Aorta (tissue), 5 donors: Measurements from ENCODE around the gene METTL16. TPM values are rescaled to one million over a fixed set of nuclear protein-coding genes. Genes with fewer than 3 reads are reported as not detected.

Source experiments
- ATAC-seq: fragments of 200-7000 bp; cut with Tn5 transposase; one replicate; pipeline ENCODE4 v1.9.1; 2022; ENCODE audit warnings: moderate library complexity; ENCODE audit not compliant: low FRiP score
- DNase-seq, 2 donors: peaks; one replicate each; pipeline ENCODE4 v3.0.0-alpha.2; 2020
- H3K27ac ChIP-seq, 2 donors: one replicate each; pipeline ENCODE4 v1.5.1; 2013; ENCODE audit warnings: low read length in 2 of 2, mild to moderate bottlenecking in 2 of 2, moderate library complexity in 2 of 2, control low read depth in 1 of 2, inconsistent platforms in 1 of 2, low read depth in 1 of 2
- H3K27me3 ChIP-seq, 2 donors: one replicate each; pipeline ENCODE4 v1.6.1; 2013; ENCODE audit warnings: control low read depth in 1 of 2, low read length in 1 of 2, mild to moderate bottlenecking in 1 of 2, moderate library complexity in 1 of 2; ENCODE audit not compliant: insufficient read depth in 2 of 2, control insufficient read depth in 1 of 2
- H3K36me3 ChIP-seq, 2 donors: one replicate each; pipeline ENCODE4 v1.6.1; 2013; ENCODE audit warnings: control low read depth in 1 of 2, low read length in 1 of 2, mild to moderate bottlenecking in 1 of 2; ENCODE audit not compliant: insufficient read depth in 2 of 2, control insufficient read depth in 1 of 2
- H3K4me1 ChIP-seq, 2 donors: one replicate each; pipeline ENCODE4 v1.6.1; 2013; ENCODE audit warnings: low read length in 2 of 2, control low read depth in 1 of 2, mild to moderate bottlenecking in 1 of 2, moderate library complexity in 1 of 2; ENCODE audit not compliant: insufficient read depth in 2 of 2, control insufficient read depth in 1 of 2
- H3K4me3 ChIP-seq, 2 donors: one replicate each; pipeline ENCODE4 v1.5.1; 2013; ENCODE audit warnings: low read length in 2 of 2, control low read depth in 1 of 2, mild to moderate bottlenecking in 1 of 2
- H3K9me3 ChIP-seq: one replicate; pipeline ENCODE4 v1.6.1; 2013; ENCODE audit warnings: mild to moderate bottlenecking, low read length; ENCODE audit not compliant: control insufficient read depth
- WGBS, 2 donors: extraction: QIAGEN DNeasy Blood & Tissue Kit; methylation state at CpG; one replicate each; pipeline ENCODE4 v1.1.7; 2013; 5-methylcytosine and 5-hydroxymethylcytosine counted together
- intact Hi-C, 2 donors: fragments of 100-400 bp; cut with DNase I; formaldehyde crosslinking; loops; one replicate each; pipeline versions ENCODE4 v1.14.2 to v1.15.0; 2022
- polyA plus RNA-seq, 2 donors: library from polyadenylated mRNA; stranded (reverse); fragments of 200-250 nt; gene quantifications; one replicate each; pipeline ENCODE4 v1.2.3, GENCODE V29; 2013
- total RNA-seq, 2 donors: library from RNA; stranded (reverse); fragmentation: NEBNext Ultra II Directional; extraction: Animal tissue kit (Norgen Biotek cat#: 25700); gene quantifications; one replicate each; pipeline ENCODE4 v1.2.1, GENCODE V29; 2021
- donor health status: healthy with polysubstance abuse.
- donor health status: Bipolar disorder and iron deficiency.
- donor health status: DM: no; HTN: no; CAD: no.
- donor health status: DM: no; HTN: no; CAD: no.
- donor health status: DM: yes; HTN: yes; CAD: no.

The METTL16 gene
- total and polyA plus RNA-seq, 4 donors, result 14.3 to 33.3 (median 21.9) TPM

DNA sequence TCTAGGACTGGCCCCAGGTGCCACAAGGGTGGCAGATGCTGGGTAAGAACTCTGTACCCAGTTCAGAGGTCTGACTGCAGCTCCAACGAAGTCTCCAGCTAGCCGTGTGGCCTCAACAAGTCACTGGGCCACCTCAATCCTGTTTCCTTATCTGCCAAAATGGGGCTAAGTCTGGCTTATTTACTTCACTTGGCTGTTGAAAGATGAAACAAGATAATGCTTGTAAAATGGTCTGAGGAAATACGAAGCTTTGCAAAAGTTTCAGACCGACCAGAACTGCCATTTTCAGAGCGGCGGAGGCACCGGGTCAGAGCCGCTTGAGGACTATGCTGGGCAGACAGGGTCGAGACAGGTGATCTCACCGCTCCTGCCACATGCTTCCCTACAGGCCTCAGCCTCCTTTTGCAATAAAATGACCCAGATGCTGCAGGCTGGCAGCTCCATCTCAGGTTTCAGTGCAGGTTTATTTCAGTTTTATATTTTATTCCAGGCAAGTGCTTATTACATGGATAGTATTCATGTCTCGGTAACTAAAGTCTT is 128.0 kb downstream of the METTL16 start:
- H3K36me3 ChIP-seq, result no peaks in the 10 kb centered on the region
- H3K9me3 ChIP-seq, result no peaks in the 10 kb centered on the region
- no peak overlapping the region for H3K4me3 ChIP-seq
- DNase-seq (no peak), ATAC-seq (no peak)
- no peak overlapping the region for H3K27ac ChIP-seq
- 83 to 84% methylated on average over 11 of the region's 11 CpGs for WGBS, 2 donors
- H3K27me3 ChIP-seq, result no peaks in the 10 kb centered on the region
- intact Hi-C loops, result no loop called here
- no peaks in the 10 kb centered on the region for H3K4me1 ChIP-seq

DNA sequence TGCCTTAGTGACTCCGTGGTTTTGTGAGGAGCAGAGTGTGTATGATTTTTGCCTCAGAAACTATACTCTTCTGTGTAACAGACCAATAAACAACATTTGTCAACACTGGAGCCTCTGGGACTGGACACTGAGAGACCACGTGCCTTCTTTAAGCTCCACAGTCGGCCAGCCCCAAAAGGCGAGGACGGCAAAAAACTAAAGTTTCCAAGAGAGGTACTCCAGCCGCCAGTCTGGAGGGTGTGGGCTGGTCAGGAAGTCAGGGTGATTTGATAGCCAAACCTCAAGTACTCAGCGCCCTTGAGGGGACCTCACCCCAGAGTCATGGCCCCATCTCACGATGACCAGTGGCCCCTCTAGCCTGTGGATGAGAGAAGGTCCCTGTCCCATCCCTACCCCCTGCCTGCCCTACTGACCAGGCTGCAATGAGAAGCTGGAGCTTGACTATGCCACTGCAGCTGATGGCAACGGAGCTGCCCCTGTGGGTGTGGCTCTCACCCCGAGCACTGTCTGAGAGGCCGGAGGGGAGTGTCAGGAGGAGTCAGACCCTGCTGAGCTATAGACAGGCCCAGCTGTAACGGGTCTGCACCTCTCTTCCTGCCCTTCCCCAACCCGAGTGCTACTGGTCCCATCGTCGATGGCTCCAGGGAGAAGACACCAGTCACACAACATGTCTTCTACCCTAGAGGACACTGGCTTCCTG is 130.6 kb downstream of the METTL16 start:
- Histone ChIP-seq H3K4me3 (no peak overlapping the region), H3K4me1 (no peaks in the 10 kb centered on the region), H3K9me3 (no peaks in the 10 kb centered on the region), H3K27me3 (no peaks in the 10 kb centered on the region), H3K36me3 (no peaks in the 10 kb centered on the region), H3K27ac (no peak overlapping the region)
- 68 to 75% methylated on average over 15 of the region's 15 CpGs for WGBS, 2 donors
- no peak for DNase-seq
- ATAC-seq, result no peak
- intact Hi-C loops, result no loop called here

DNA sequence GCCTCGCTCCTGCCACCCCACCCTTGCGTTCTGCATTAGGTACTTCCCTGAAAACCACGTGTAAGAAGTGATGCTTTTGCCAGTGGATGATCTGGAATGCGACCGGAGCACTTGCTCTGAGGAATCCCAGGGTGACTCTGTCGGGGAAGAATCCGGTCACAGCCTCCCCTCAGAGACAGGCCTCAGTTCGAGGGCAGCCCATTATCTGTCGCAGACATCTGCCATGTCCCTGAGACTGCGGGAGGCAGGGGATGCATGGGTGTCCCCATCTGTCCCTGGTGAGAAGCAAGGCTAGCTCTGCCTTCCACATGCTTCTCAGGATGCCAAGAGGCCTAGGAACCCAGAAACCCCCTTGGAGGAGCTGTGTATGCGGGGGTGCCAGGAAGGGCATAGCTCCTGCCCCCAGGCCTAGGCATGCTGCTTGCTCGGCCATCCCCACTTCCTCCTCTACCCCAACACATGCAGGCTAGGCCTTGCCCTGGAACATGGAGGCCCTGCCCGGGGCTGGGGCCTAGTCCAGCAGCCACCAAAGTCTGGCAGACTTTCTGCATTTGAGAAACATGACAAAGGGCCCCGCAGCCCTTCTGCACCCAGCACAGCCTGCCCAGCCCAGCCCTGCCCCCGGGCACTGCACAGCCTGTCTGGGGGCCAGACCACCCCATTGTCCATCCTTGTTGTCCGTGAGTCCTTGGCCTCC is 131.3 kb downstream of the METTL16 start:
- no peaks in the 10 kb centered on the region for H3K4me1 ChIP-seq
- no peaks in the 10 kb centered on the region for H3K9me3 ChIP-seq
- 71 to 72% methylated on average over 16 of the region's 16 CpGs for WGBS, 2 donors
- intact Hi-C loops, result no loop called here
- H3K27me3 ChIP-seq, result no peaks in the 10 kb centered on the region
- H3K36me3 ChIP-seq, result no peaks in the 10 kb centered on the region
- no peak for ATAC-seq
- DNase-seq, result no peak
- no peak overlapping the region for H3K4me3 ChIP-seq
- no peak overlapping the region for H3K27ac ChIP-seq

DNA sequence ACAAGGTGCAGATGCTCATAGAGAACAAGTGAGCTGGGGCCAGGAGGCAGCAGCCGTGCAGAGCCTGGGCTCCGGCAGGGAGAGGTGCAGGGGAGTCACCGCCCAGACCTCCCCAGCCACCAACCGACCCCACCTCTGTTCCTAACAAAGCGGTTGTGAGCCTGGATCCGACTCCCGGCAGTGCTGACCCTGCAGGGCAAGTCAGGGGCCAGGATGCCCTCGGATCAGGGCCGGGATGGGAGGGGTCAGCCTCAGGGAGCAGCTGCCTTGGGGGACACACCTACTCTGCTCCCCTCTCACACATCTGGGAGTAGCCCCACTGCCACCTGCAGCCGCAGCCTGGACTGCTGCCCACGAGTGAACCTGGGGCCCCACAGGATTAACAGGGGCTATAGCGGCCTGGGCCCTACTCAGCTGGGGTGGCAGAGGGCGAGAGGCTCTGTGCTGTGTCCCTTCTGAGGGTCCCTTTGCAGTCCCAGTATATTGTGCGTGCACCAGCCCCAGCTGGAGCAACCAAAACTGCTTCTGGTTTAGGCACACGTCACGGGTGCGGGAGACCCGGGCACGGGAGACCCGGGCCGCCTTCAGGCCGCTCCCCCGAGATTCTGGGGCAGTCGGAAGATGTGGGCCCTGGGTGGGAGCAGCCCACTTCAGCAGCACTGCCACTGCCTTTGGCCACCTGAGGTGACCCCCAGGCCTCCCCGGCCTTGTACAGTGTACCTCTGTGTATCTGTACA is 132.0 kb downstream of the METTL16 start:
- Histone ChIP-seq H3K4me3 (no peak overlapping the region), H3K4me1 (no peaks in the 10 kb centered on the region), H3K27ac (no peak overlapping the region), H3K36me3 (no peaks in the 10 kb centered on the region), H3K27me3 (no peaks in the 10 kb centered on the region), H3K9me3 (no peaks in the 10 kb centered on the region)
- WGBS, 2 donors, result 84 to 85% methylated on average over 25 of the region's 25 CpGs
- no peak for DNase-seq
- ATAC-seq, result no peak
- intact Hi-C loops, result no loop called here

DNA sequence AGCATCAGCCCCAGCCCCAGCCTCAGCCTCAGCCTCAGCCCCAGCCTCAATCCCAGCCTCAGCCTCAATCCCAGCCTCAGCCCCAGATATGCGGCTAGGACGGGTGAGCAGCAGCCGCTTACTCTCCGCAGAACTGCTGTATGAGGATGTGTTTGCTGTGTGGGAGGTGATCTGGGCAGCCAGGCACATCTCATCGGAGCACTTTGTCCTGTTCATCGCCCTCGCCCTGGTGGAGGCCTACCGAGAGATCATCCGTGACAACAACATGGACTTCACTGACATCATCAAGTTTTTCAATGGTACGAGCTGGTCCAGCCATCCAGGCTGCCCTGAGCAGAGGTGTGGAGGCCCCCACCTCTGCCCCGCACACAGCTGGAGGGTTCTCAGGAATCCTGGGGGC is 132.8 kb downstream of the METTL16 start:
- H3K4me3 ChIP-seq, result no peak overlapping the region
- H3K27me3 ChIP-seq, result no peaks in the 10 kb centered on the region
- no peaks in the 10 kb centered on the region for H3K9me3 ChIP-seq
- H3K36me3 ChIP-seq, result no peaks in the 10 kb centered on the region
- H3K27ac ChIP-seq, result no peak overlapping the region
- no peak for ATAC-seq
- 89 to 92% methylated on average over 11 of the region's 11 CpGs for WGBS, 2 donors
- DNase-seq, result no peak
- no peaks in the 10 kb centered on the region for H3K4me1 ChIP-seq
- intact Hi-C loops, result no loop called here

DNA sequence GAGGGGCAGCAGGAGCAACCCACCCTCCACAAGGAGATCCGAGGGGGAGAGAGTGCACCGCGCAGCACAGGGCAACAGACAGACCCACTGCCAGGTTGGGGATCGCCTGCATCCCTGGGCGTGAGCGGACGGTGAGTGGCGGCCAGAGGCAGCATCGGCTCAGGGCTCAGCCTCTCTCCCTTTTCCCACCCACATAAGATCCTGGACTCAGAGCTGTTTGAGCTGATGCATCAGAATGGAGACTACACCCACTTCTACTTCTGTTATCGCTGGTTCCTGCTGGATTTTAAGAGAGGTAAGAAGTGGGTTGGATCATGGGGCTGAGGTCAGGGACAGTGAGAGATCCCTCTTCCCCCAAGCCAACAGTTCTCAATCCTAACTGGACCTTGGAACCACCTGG is 134.0 kb downstream of the METTL16 start:
- WGBS, 2 donors, result 92% methylated on average over 10 of the region's 10 CpGs
- intact Hi-C loops, result no loop called here
- DNase-seq (no peak), ATAC-seq (no peak)
- Histone ChIP-seq H3K36me3 (peaks cover 0 to 2% of the 10 kb centered on the region in 2 donors), H3K9me3 (no peaks in the 10 kb centered on the region), H3K27me3 (no peaks in the 10 kb centered on the region), H3K27ac (no peak overlapping the region), H3K4me1 (no peaks in the 10 kb centered on the region), H3K4me3 (no peak overlapping the region)

DNA sequence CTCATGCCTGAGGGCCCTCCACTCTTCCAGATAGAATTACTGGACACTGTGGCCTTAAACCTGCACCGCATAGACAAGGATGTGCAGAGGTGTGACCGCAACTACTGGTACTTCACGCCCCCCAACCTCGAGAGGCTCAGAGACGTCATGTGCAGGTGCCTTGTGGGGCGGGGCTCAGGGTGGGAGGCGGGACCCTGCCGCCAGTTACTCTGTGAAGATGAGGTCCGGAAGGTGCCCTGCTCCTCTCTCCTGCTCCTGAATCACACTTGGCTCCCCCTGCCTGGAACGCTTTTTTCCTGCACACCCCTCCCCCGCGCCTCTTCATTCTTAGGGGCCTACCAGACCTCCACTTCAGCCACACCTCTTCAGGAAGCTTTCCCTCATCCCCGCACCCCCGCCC is 135.6 kb downstream of the METTL16 start:
- H3K4me3 ChIP-seq, result no peak overlapping the region
- peaks cover 0 to 2% of the 10 kb centered on the region in 2 donors for H3K36me3 ChIP-seq
- H3K27me3 ChIP-seq, result no peaks in the 10 kb centered on the region
- H3K27ac ChIP-seq, result no peak overlapping the region
- intact Hi-C loops, result no loop called here
- 88 to 91% methylated on average over 14 of the region's 14 CpGs for WGBS, 2 donors
- ATAC-seq (no peak), DNase-seq (no peak)
- no peaks in the 10 kb centered on the region for H3K4me1 ChIP-seq
- no peaks in the 10 kb centered on the region for H3K9me3 ChIP-seq

DNA sequence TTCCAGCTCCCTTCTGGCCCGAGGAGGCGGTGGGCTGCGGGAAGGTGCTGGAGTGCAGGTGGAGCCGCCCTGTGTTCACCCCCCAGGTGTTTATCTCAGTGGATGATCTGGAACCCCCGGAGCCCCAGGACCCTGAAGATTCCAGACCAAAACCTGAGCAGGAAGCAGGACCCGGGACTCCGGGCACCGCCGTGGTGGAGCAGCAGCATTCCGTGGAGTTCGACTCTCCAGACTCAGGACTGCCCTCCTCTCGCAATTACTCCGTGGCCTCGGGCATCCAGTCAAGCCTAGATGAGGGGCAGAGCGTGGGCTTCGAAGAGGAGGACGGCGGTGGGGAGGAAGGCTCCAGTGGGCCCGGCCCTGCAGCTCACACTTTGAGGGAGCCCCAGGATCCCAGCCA is 136.3 kb downstream of the METTL16 start:
- no peak for ATAC-seq
- Histone ChIP-seq H3K27me3 (no peaks in the 10 kb centered on the region), H3K36me3 (peaks cover 0 to 2% of the 10 kb centered on the region in 2 donors), H3K4me1 (no peaks in the 10 kb centered on the region), H3K27ac (no peak overlapping the region), H3K4me3 (no peak overlapping the region), H3K9me3 (no peaks in the 10 kb centered on the region)
- DNase-seq, result no peak
- 82 to 97% methylated on average over 19 of the region's 19 CpGs for WGBS, 2 donors
- intact Hi-C loops, result no loop called here
